Small intestine (tissue), 7 donors: ENCODE data around the gene HIC1. TPM values are rescaled to one million over a fixed set of nuclear protein-coding genes. Genes with fewer than 3 reads are reported as not detected.

Experiments used
- DNase-seq, 2 donors: peaks; one replicate each; pipeline versions ENCODE4 v3.0.0 to v3.0.0-alpha.2; 2013
- FAIRE-seq: peaks from 2 replicates; lab custom pipeline; 2012; peaks lifted over from hg19 to GRCh38; lab: Jason Lieb, UNC
- H3K27ac ChIP-seq, 3 donors: one replicate each; pipeline ENCODE4 v1.5.1; 2013; ENCODE audit warnings: low read length in 2 of 3, mild to moderate bottlenecking in 2 of 3, control low read depth in 1 of 3, inconsistent platforms in 1 of 3, low read depth in 1 of 3, moderate library complexity in 1 of 3
- H3K27me3 ChIP-seq, 3 donors: one replicate each; pipeline ENCODE4 v1.6.1; 2013; ENCODE audit warnings: low read length in 3 of 3, inconsistent platforms in 1 of 3; ENCODE audit not compliant: control insufficient read depth in 3 of 3, insufficient read depth in 3 of 3
- H3K36me3 ChIP-seq, 3 donors: one replicate each; pipeline ENCODE4 v1.6.1; 2013; ENCODE audit warnings: low read length in 3 of 3, inconsistent platforms in 1 of 3, low read depth in 1 of 3, mild to moderate bottlenecking in 1 of 3, moderate library complexity in 1 of 3; ENCODE audit not compliant: control insufficient read depth in 3 of 3, insufficient read depth in 2 of 3
- H3K4me1 ChIP-seq, 3 donors: one replicate each; pipeline ENCODE4 v1.6.1; 2013; ENCODE audit warnings: low read length in 2 of 3, inconsistent platforms in 1 of 3, low read depth in 1 of 3, mild to moderate bottlenecking in 1 of 3, moderate library complexity in 1 of 3; ENCODE audit not compliant: control insufficient read depth in 3 of 3, insufficient read depth in 2 of 3
- H3K4me3 ChIP-seq, 3 donors: one replicate each; pipeline ENCODE4 v1.5.1; 2013; ENCODE audit warnings: low read length in 3 of 3, control low read depth in 1 of 3, inconsistent platforms in 1 of 3, low read depth in 1 of 3, mild to moderate bottlenecking in 1 of 3, moderate library complexity in 1 of 3
- H3K9me3 ChIP-seq, 2 donors: one replicate each; pipeline ENCODE4 v1.6.1; 2013; ENCODE audit warnings: low read depth in 1 of 2, low read length in 1 of 2; ENCODE audit not compliant: control insufficient read depth in 2 of 2, insufficient read depth in 1 of 2
- WGBS, 3 donors: extraction: QIAGEN DNeasy Blood & Tissue Kit; methylation state at CpG; one replicate each; pipeline ENCODE4 v1.1.7; 2013; 5-methylcytosine and 5-hydroxymethylcytosine counted together
- polyA plus RNA-seq, 4 donors: library from polyadenylated mRNA; stranded (reverse) in 3 of 4; unstranded in 1 of 4; fragments of 200-250 nt in 3 of 4; fragments of 120-200 nt in 1 of 4; gene quantifications; one replicate each; pipeline versions ENCODE4 v1.2.1 to v1.2.3, GENCODE V29; 2013
- donor health status: healthy with polysubstance abuse.
- donor health status: control.
- donor health status: control.
- donor health status: Bipolar disorder and iron deficiency.
- donor health status: healthy.

Gene HIC1
- polyA plus RNA-seq, 4 donors = 0.89 to 11.2 (median 6.6) TPM

- Histone ChIP-seq H3K4me1 (peaks cover 4 to 34% (median 7%) of the 10 kb centered on the region in 3 donors), H3K27me3 (no peaks in the 10 kb centered on the region), H3K36me3 (peaks cover 0 to 76% (median 3%) of the 10 kb centered on the region in 3 donors), H3K4me3 (no peak overlapping the region), H3K27ac (peak overlapping the region; percentile 27 to 92 (median 72)), H3K9me3 (no peaks in the 10 kb centered on the region)
- DNase-seq = no peak
- no peak for FAIRE-seq
- WGBS, 3 donors = 61 to 84% (median 80%) methylated on average over 17 of the region's 17 CpGs
Observed at GRCh38 chr17:2076087-2076984, 21.4 kb downstream of the HIC1 start.

GRCh38 chr17:2077040-2077439 is 22.1 kb downstream of the HIC1 start:
- no peaks in the 10 kb centered on the region for H3K9me3 ChIP-seq
- peaks cover 0 to 76% (median 3%) of the 10 kb centered on the region in 3 donors for H3K36me3 ChIP-seq
- FAIRE-seq = no peak
- peaks cover 4 to 33% (median 9%) of the 10 kb centered on the region in 3 donors for H3K4me1 ChIP-seq
- H3K4me3 ChIP-seq = no peak overlapping the region
- WGBS, 3 donors = 79 to 94% (median 93%) methylated on average over 8 of the region's 8 CpGs
- no peaks in the 10 kb centered on the region for H3K27me3 ChIP-seq
- no peak for DNase-seq
- peak overlapping the region in 2 of 3 donors; percentile 72 to 92 for H3K27ac ChIP-seq

- Histone ChIP-seq H3K27me3 (no peaks in the 10 kb centered on the region), H3K4me1 (peaks cover 18 to 62% (median 20%) of the 10 kb centered on the region in 3 donors), H3K9me3 (no peaks in the 10 kb centered on the region), H3K27ac (peak overlapping the region; percentile 68 to 97 (median 95)), H3K4me3 (no peak overlapping the region), H3K36me3 (peaks cover 0 to 77% (median 3%) of the 10 kb centered on the region in 3 donors)
- DNase-seq (no peak), FAIRE-seq (no peak)
- WGBS, 3 donors = 69 to 92% (median 83%) methylated on average over 9 of the region's 9 CpGs
Observed at GRCh38 chr17:2081564-2081963, 26.7 kb downstream of the HIC1 start.

- Histone ChIP-seq H3K27me3 (no peaks in the 10 kb centered on the region), H3K4me1 (peaks cover 18 to 63% (median 20%) of the 10 kb centered on the region in 3 donors), H3K27ac (peak overlapping the region; percentile 95 to 97 (median 97)), H3K36me3 (peaks cover 0 to 77% (median 3%) of the 10 kb centered on the region in 3 donors), H3K9me3 (no peaks in the 10 kb centered on the region), H3K4me3 (no peak overlapping the region)
- DNase-seq (no peak), FAIRE-seq (no peak)
- 63 to 81% (median 65%) methylated on average over 9 of the region's 9 CpGs for WGBS, 3 donors
Observed at GRCh38 chr17:2082003-2082781, 27.3 kb downstream of the HIC1 start.

GRCh38 chr17:2083613-2084035 is 28.7 kb downstream of the HIC1 start:
- 19 to 24% (median 19%) methylated on average over 7 of the region's 7 CpGs for WGBS, 3 donors
- H3K27me3 ChIP-seq = no peaks in the 10 kb centered on the region
- FAIRE-seq = no peak

GRCh38 chr17:2084036-2084765 is 29.3 kb downstream of the HIC1 start:
- FAIRE-seq = no peak
- no peaks in the 10 kb centered on the region for H3K27me3 ChIP-seq
- H3K27ac ChIP-seq = peak overlapping the region; percentile 95 to 97 (median 97)
- WGBS, 3 donors = 22 to 34% (median 22%) methylated on average over 8 of the region's 8 CpGs
- H3K4me3 ChIP-seq = no peak overlapping the region
- DNase-seq = peak; percentile 91 to 98
- peaks cover 27 to 80% (median 32%) of the 10 kb centered on the region in 3 donors for H3K4me1 ChIP-seq
- no peaks in the 10 kb centered on the region for H3K9me3 ChIP-seq
- H3K36me3 ChIP-seq = peaks cover 0 to 69% (median 0%) of the 10 kb centered on the region in 3 donors

More at GRCh38 chr17:2083613-2084035, 28.7 kb downstream of the HIC1 start:
- peak; percentile 68 to 80 for DNase-seq
- H3K4me1 ChIP-seq = peaks cover 24 to 74% (median 27%) of the 10 kb centered on the region in 3 donors
- H3K4me3 ChIP-seq = no peak overlapping the region
- H3K9me3 ChIP-seq = no peaks in the 10 kb centered on the region
- peak overlapping the region; percentile 95 to 97 (median 97) for H3K27ac ChIP-seq
- peaks cover 0 to 74% (median 0%) of the 10 kb centered on the region in 3 donors for H3K36me3 ChIP-seq

GRCh38 chr17:2084766-2085647 is 30.1 kb downstream of the HIC1 start:
- DNase-seq = peak; percentile 84 to 87
- Histone ChIP-seq H3K36me3 (peaks cover 0 to 62% (median 0%) of the 10 kb centered on the region in 3 donors), H3K4me3 (no peak overlapping the region), H3K4me1 (peaks cover 27 to 85% (median 33%) of the 10 kb centered on the region in 3 donors), H3K27ac (peak overlapping the region; percentile 89 to 97 (median 95)), H3K27me3 (no peaks in the 10 kb centered on the region), H3K9me3 (no peaks in the 10 kb centered on the region)
- FAIRE-seq = no peak
- WGBS, 3 donors = 39 to 52% (median 49%) methylated on average over 13 of the region's 13 CpGs
